Endothelial cell of umbilical vein (primary cell): ENCODE measurements around the gene HTR6. TPM values are rescaled to one million over a fixed set of nuclear protein-coding genes. Genes with fewer than 3 reads are reported as not detected.

Experiments used
- BruUV-seq: library from RNA; stranded (reverse); fragments of 400-500 nt; replicated peaks from 2 replicates; lab custom pipeline; 2021; lab: Mats Ljungman, UMichigan
- CTCF ChIA-PET: fragments of 300-600, 350-600 bp; sonication (Branson Sonifier 250); formaldehyde crosslinking; loops from one replicate; lab custom pipeline; 2021; ENCODE audit warnings: antibody characterized with exemption, inconsistent platforms; lab: Charles Lee
- POLR2A ChIA-PET: fragments of 300-600, 350-600 bp; sonication (Branson Sonifier 250); formaldehyde crosslinking; loops from one replicate; lab custom pipeline; 2021; ENCODE audit warnings: antibody characterized with exemption, inconsistent platforms; lab: Charles Lee
- DNase-seq: peaks from one replicate; pipeline ENCODE4 v3.0.0-alpha.2; 2011; ENCODE audit warnings: low read depth, low spot score
- FAIRE-seq: peaks from 2 replicates; lab custom pipeline; 2011; peaks lifted over from hg19 to GRCh38; lab: Jason Lieb, UNC
- H2AFZ ChIP-seq: 2 replicates; pipeline ENCODE4 v1.6.0; 2012; ENCODE audit warnings: low read depth, low read length, control low read depth, inconsistent platforms
- H3K27ac ChIP-seq: 2 replicates; pipeline ENCODE4 v1.5.1; 2011; ENCODE audit warnings: low read depth, mild to moderate bottlenecking, control low read depth, low read length, moderate library complexity; ENCODE audit not compliant: insufficient read depth
- H3K27me3 ChIP-seq, 2 experiments: 2 replicates each; pipeline versions ENCODE4 v1.6.0 to v1.6.1; 2011; ENCODE audit warnings: low read length in 2 of 2, mixed read lengths in 1 of 2; ENCODE audit not compliant: control insufficient read depth in 2 of 2, insufficient read depth in 2 of 2
- H3K36me3 ChIP-seq, 2 experiments: 2 replicates in 1 of 2; 3 replicates in 1 of 2; pipeline ENCODE4 v1.5.1; 2011; ENCODE audit warnings: low read length in 2 of 2, mild to moderate bottlenecking in 1 of 2, moderate library complexity in 1 of 2; ENCODE audit not compliant: control insufficient read depth in 2 of 2, insufficient read depth in 2 of 2; ENCODE audit errors: extremely low read depth in 1 of 2
- H3K4me1 ChIP-seq: 3 replicates; pipeline ENCODE4 v1.5.1; 2011; ENCODE audit warnings: mild to moderate bottlenecking, low read length; ENCODE audit not compliant: control insufficient read depth, insufficient read depth; ENCODE audit errors: extremely low read depth
- H3K4me2 ChIP-seq: 2 replicates; pipeline ENCODE4 v1.6.1; 2011; ENCODE audit warnings: low read length, control low read depth, mixed read lengths; ENCODE audit not compliant: insufficient read depth
- H3K4me3 ChIP-seq, 3 experiments: fragments of 200-600 bp in 1 of 3; sonication (generic), shearing (Covaris generic) in 1 of 3; replicated peaks in 1 of 3; 2 replicates each; pipeline ENCODE4 v1.5.1; 2011 to 2016; ENCODE audit warnings: control low read depth in 3 of 3, low read length in 3 of 3, mild to moderate bottlenecking in 2 of 3, inconsistent platforms in 1 of 3, low read depth in 1 of 3, moderate library complexity in 1 of 3; ENCODE audit not compliant: insufficient read depth in 1 of 3
- H3K79me2 ChIP-seq: 2 replicates; pipeline ENCODE4 v1.6.0; 2012; ENCODE audit warnings: low read length, inconsistent platforms; ENCODE audit not compliant: control insufficient read depth, insufficient read depth
- H3K9ac ChIP-seq: replicated peaks from 2 replicates; pipeline ENCODE3; 2011; ENCODE audit warnings: low read length, control low read depth; ENCODE audit not compliant: insufficient read depth; ENCODE audit errors: extremely low read depth
- H3K9me1 ChIP-seq: replicated peaks from 3 replicates; pipeline ENCODE4 v1.6.0; 2011; ENCODE audit warnings: mild to moderate bottlenecking, low read length; ENCODE audit not compliant: control insufficient read depth, insufficient read depth; ENCODE audit errors: extremely low read depth
- H3K9me3 ChIP-seq: replicated peaks from 2 replicates; pipeline ENCODE4 v1.5.1; 2012; ENCODE audit warnings: low read length, inconsistent platforms; ENCODE audit not compliant: control insufficient read depth, insufficient read depth
- H4K20me1 ChIP-seq: replicated peaks from 2 replicates; pipeline ENCODE3; 2011; ENCODE audit warnings: mild to moderate bottlenecking, low read length; ENCODE audit not compliant: control insufficient read depth, insufficient read depth; ENCODE audit errors: extremely low read depth
- CTCF ChIP-seq, 2 donors: IDR thresholded peaks; 1 replicate in 1 of 2; 2 replicates in 1 of 2; pipeline ENCODE4 v1.5.1; 2011; ENCODE audit warnings: low read length in 2 of 2, mild to moderate bottlenecking in 2 of 2, moderate library complexity in 2 of 2, control low read depth in 1 of 2, inconsistent platforms in 1 of 2, low read depth in 1 of 2; ENCODE audit not compliant: insufficient read depth in 1 of 2; ENCODE audit errors: extremely low read depth in 1 of 2
- EZH2 ChIP-seq: IDR thresholded peaks from 2 replicates; pipeline ENCODE4 v1.6.1; 2012; ENCODE audit warnings: borderline replicate concordance, low read depth, mild to moderate bottlenecking, moderate library complexity, low read length, inconsistent platforms; ENCODE audit not compliant: severe bottlenecking
- FOS ChIP-seq: IDR thresholded peaks from 2 replicates; pipeline ENCODE4 v1.6.1; 2011; ENCODE audit warnings: mild to moderate bottlenecking, low read length, moderate library complexity, borderline replicate concordance; ENCODE audit not compliant: insufficient read depth
- GATA2 ChIP-seq: IDR thresholded peaks from 2 replicates; pipeline ENCODE4 v1.7.0; 2011; ENCODE audit warnings: low read depth, mild to moderate bottlenecking, moderate library complexity, mixed read lengths, low read length; ENCODE audit not compliant: insufficient read length, insufficient read depth
- JUN ChIP-seq: IDR thresholded peaks from 2 replicates; pipeline ENCODE4 v1.6.1; 2011; ENCODE audit warnings: borderline replicate concordance, low read depth; ENCODE audit not compliant: insufficient read length, insufficient read depth
- MAX ChIP-seq: IDR thresholded peaks from 2 replicates; pipeline ENCODE4 v1.6.1; 2011; ENCODE audit not compliant: insufficient read depth, insufficient read length
- MYC ChIP-seq: IDR thresholded peaks from one replicate; pipeline ENCODE4 v1.6.1; 2011; ENCODE audit warnings: mild to moderate bottlenecking, low read depth, low read length
- POLR2A ChIP-seq: IDR thresholded peaks from 2 replicates; pipeline ENCODE4 v1.6.1; 2012; ENCODE audit warnings: low read depth, mild to moderate bottlenecking, control low read depth, low read length
- POLR2AphosphoS5 ChIP-seq: IDR thresholded peaks from 2 replicates; pipeline ENCODE4 v1.6.1; 2012; ENCODE audit warnings: low read depth, mild to moderate bottlenecking, control low read depth, low read length, moderate library complexity; ENCODE audit not compliant: insufficient read depth
- dilution Hi-C: fragments of 300-500 bp; cut with MboI; formaldehyde crosslinking; loops from one replicate; pipeline ENCODE4 v1.15.0; 2019; ENCODE audit warnings: low sequenced_read_pairs; ENCODE audit not compliant: extremely low pct_ligation_motif_present
- intact Hi-C: fragments of 100-400 bp; cut with micrococcal nuclease; formaldehyde crosslinking; loops from one replicate; pipeline ENCODE4 v1.10.0; 2022
- polyA plus RNA-seq, 4 experiments: library from polyadenylated mRNA; depleted of rRNA in 3 of 4; stranded (reverse) in 3 of 4; unstranded in 1 of 4; fragments of >200 nt; gene quantifications; 2 replicates each; pipeline versions ENCODE4 v1.2.1 to v1.2.3, GENCODE V29; 2011 to 2012; ENCODE audit warnings: missing spikeins in 1 of 4
- total RNA-seq: library from RNA; stranded (reverse); gene quantifications from 2 replicates; pipeline ENCODE4 v1.2.3, GENCODE V29; 2021

The HTR6 gene
- total and polyA plus RNA-seq, 2 donors (not counting 3 experiments of a cell fraction or from before 2014, with no cell fraction given): not detected

GRCh38 chr1:19703280-19703679 is 38.6 kb downstream of the HTR6 start:
- no peak overlapping the region for H3K4me2 ChIP-seq
- H3K27me3 ChIP-seq: no peaks in the 10 kb centered on the region
- DNase-seq: no peak
- ChIA-PET CTCF (interaction anchor here (0.8 to 8.6 kb wide), 10 partner anchors 9 to 179 kb away, joined by 3 to 200 read pairs (median 8); partner anchors contain the start of genes HTR6 and OTUD3), POLR2A (no interaction called here)
- intact Hi-C loops: no loop called here
- TF ChIP-seq POLR2AphosphoS5: no peak
- no peak for TF ChIP-seq EZH2
- no peak for TF ChIP-seq CTCF (IDR thresholded peaks at IDR 0.05; ENCODE audit: extremely low read depth in 1 of 2, insufficient read depth in 1 of 2, low read depth in 1 of 2, low read length in 2 of 2)
- no peak for TF ChIP-seq POLR2A
- no peak for TF ChIP-seq FOS
- TF ChIP-seq JUN: no peak
- TF ChIP-seq MYC: no peak
- no peak for TF ChIP-seq MAX
- TF ChIP-seq GATA2: no peak
- H3K36me3 ChIP-seq: no peaks in the 10 kb centered on the region
- dilution Hi-C loops: no loop called here
- no peak for FAIRE-seq
- no peaks in the 10 kb centered on the region for H3K9me3 ChIP-seq
- no peaks in the 10 kb centered on the region for H4K20me1 ChIP-seq
- H3K27ac ChIP-seq: no peak overlapping the region
- H3K4me1 ChIP-seq: no peaks in the 10 kb centered on the region
- H3K4me3 ChIP-seq: no peak overlapping the region
- no peak overlapping the region for H2AFZ ChIP-seq
- no TSS peak for BruUV-seq
- H3K9ac ChIP-seq: no peak overlapping the region
- H3K9me1 ChIP-seq: no peaks in the 10 kb centered on the region
- H3K79me2 ChIP-seq: no peaks in the 10 kb centered on the region
